OCI-LY7 (cell line): ENCODE measurements around the gene TANC2. TPM values are rescaled to one million over a fixed set of nuclear protein-coding genes. Genes with fewer than 3 reads are reported as not detected.
A peak's percentile ranks its signal among the peaks of the same experiment; 100 is the strongest.

Experiments used
- BruUV-seq: library from RNA; stranded (reverse); fragments of 400-500 nt; replicated peaks from 2 replicates; lab custom pipeline; 2021; lab: Mats Ljungman, UMichigan
- CTCF ChIA-PET: fragments of 300-600 bp; sonication (Branson Sonifier 250); formaldehyde crosslinking; loops from one replicate; lab custom pipeline; 2022; ENCODE audit warnings: antibody characterized with exemption; ENCODE audit not compliant: unreplicated experiment; lab: Charles Lee
- POLR2A ChIA-PET: fragments of 300-600 bp; sonication (Branson Sonifier 250); formaldehyde crosslinking; loops from one replicate; lab custom pipeline; 2022; ENCODE audit warnings: antibody characterized with exemption; lab: Charles Lee
- DNase-seq: peaks from one replicate; pipeline ENCODE4 v3.0.0-alpha.2; 2015; ENCODE audit warnings: low spot score
- H2AFZ ChIP-seq: fragments of 200-600 bp; sonication (generic), shearing (Covaris generic); 2 replicates; pipeline ENCODE4 v1.6.1; 2014; ENCODE audit warnings: mild to moderate bottlenecking, antibody characterized with exemption, low read length, moderate library complexity
- H3K27ac ChIP-seq: fragments of 200-600 bp; sonication (generic); 2 replicates; pipeline ENCODE4 v1.5.1; 2014; ENCODE audit warnings: mixed run types, low read depth, mild to moderate bottlenecking, moderate library complexity, low read length, inconsistent platforms; ENCODE audit not compliant: poor library complexity, severe bottlenecking
- H3K36me3 ChIP-seq: fragments of 200-600 bp; sonication (generic); 2 replicates; pipeline ENCODE4 v1.6.1; 2014; ENCODE audit warnings: mild to moderate bottlenecking, antibody characterized with exemption, low read length, moderate library complexity, mixed read lengths; ENCODE audit not compliant: insufficient read depth
- H3K4me1 ChIP-seq: fragments of 200-600 bp; sonication (generic); 2 replicates; pipeline ENCODE4 v1.5.1; 2014; ENCODE audit warnings: mild to moderate bottlenecking, low read length; ENCODE audit not compliant: insufficient read depth, poor library complexity, severe bottlenecking
- H3K4me2 ChIP-seq: fragments of 200-600 bp; sonication (generic); 2 replicates; pipeline ENCODE4 v1.6.1; 2014; ENCODE audit warnings: mild to moderate bottlenecking, low read length
- H3K4me3 ChIP-seq: fragments of 200-600 bp; sonication (generic); 2 replicates; pipeline ENCODE4 v1.5.1; 2014; ENCODE audit warnings: mild to moderate bottlenecking, low read depth, low read length; ENCODE audit not compliant: poor library complexity, severe bottlenecking
- H3K79me2 ChIP-seq: fragments of 200-600 bp; sonication (generic); 2 replicates; pipeline ENCODE4 v1.6.1; 2016; ENCODE audit warnings: low read depth, mild to moderate bottlenecking, low read length, moderate library complexity, mixed read lengths; ENCODE audit not compliant: insufficient read depth
- H3K9me2 ChIP-seq: fragments of 200-600 bp; sonication (generic); 2 replicates; pipeline ENCODE4 v1.6.1; 2016; ENCODE audit warnings: mild to moderate bottlenecking, low read length, mixed read lengths; ENCODE audit not compliant: insufficient read depth
- H3K9me3 ChIP-seq: fragments of 200-600 bp; sonication (generic); 2 replicates; pipeline ENCODE4 v1.6.1; 2014; ENCODE audit warnings: mild to moderate bottlenecking, mixed run types, low read length, mixed read lengths
- H4K20me1 ChIP-seq: fragments of 200-600 bp; sonication (generic); 2 replicates; pipeline ENCODE4 v1.6.1; 2014; ENCODE audit warnings: mild to moderate bottlenecking, antibody characterized with exemption, low read length, moderate library complexity, mixed read lengths; ENCODE audit not compliant: insufficient read depth
- EZH2phosphoT487 ChIP-seq: fragments of 200-600 bp; sonication (generic); IDR thresholded peaks from 2 replicates; pipeline ENCODE4 v1.6.1; 2018; ENCODE audit warnings: low read depth, borderline replicate concordance, mild to moderate bottlenecking, mixed run types, antibody characterized with exemption, low read length, moderate library complexity, mixed read lengths
- intact Hi-C: fragments of 100-400 bp; cut with micrococcal nuclease; formaldehyde crosslinking; loops from one replicate; pipeline ENCODE4 v1.10.0; 2022; ENCODE audit not compliant: unreplicated experiment
- total RNA-seq, 2 experiments: library from RNA; depleted of rRNA in 1 of 2; stranded (reverse); fragments of >200 nt in 1 of 2; shearing (Covaris generic) in 1 of 2; gene quantifications; 2 replicates each; pipeline ENCODE4 v1.2.3, GENCODE V29; 2014 to 2022
- TF ChIP-seq, protein P1 (sequence below): fragments of 200-600 bp; sonication (generic); conservative IDR thresholded peaks from 2 replicates; pipeline ENCODE4 v1.5.1; 2014; ENCODE audit warnings: mild to moderate bottlenecking, antibody characterized with exemption, low read length, moderate library complexity, mixed read lengths

The TANC2 gene
- total RNA-seq, 2 experiments from 2014 or later = 9.6 to 14.5 TPM

DNA sequence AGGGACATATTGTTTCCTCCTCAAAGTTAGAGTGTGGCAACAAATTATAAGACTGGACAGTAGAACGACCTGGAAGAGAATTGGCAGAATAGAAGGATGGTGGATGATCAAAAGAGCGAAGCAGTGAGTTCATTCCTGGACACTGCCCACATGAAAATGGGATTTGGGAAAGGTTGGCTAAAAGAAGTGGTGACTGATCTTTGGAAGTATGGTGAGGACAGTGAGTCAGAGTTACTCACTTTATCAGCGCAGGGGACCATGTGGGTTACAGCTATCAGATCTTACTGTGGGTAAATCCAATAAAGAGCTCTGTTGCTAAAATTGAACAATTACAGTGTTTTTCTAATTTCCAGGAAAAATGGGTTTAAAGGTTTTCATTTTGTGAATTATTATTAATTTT lies 2.7 kb upstream of the TANC2 start:
- H2AFZ ChIP-seq = no peak overlapping the region

DNA sequence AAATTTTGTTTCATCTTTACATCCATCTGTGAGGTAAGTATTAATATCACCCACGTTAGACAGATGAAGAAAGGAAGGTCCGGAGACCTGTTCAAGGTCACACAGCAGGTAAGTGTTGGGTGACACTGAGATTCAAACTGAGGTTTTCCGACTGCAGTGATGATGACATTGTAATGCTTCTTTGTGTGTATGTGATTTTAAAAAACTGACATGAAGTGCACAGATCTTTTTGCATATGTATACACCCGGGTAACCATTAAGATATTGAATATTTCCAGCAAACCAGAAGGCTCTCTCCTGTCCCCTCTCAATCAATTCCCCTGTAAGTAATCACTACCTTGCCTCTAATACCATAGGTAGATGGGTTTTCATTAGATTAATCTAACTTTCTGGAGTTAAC lies 1.5 kb upstream of the TANC2 start:
- H3K4me3 ChIP-seq = no peak overlapping the region
- ChIA-PET CTCF (no interaction called here), POLR2A (interaction anchor here (0.5 kb wide), 1 partner anchor 322 kb away, joined by 4 read pairs; no protein-coding TSS in a partner anchor)
- peaks cover 23% of the 10 kb centered on the region for H3K4me1 ChIP-seq
- H3K79me2 ChIP-seq = no peaks in the 10 kb centered on the region
- peaks cover 10% of the 10 kb centered on the region; the same call in 1 of the 2 replicates for H4K20me1 ChIP-seq
- no peaks in the 10 kb centered on the region for H3K36me3 ChIP-seq
- no peak overlapping the region for H3K27ac ChIP-seq
- H3K4me2 ChIP-seq = no peak overlapping the region
- intact Hi-C loops = no loop called here
- no peak for TF ChIP-seq EZH2phosphoT487
- TF ChIP-seq, protein P1, sequence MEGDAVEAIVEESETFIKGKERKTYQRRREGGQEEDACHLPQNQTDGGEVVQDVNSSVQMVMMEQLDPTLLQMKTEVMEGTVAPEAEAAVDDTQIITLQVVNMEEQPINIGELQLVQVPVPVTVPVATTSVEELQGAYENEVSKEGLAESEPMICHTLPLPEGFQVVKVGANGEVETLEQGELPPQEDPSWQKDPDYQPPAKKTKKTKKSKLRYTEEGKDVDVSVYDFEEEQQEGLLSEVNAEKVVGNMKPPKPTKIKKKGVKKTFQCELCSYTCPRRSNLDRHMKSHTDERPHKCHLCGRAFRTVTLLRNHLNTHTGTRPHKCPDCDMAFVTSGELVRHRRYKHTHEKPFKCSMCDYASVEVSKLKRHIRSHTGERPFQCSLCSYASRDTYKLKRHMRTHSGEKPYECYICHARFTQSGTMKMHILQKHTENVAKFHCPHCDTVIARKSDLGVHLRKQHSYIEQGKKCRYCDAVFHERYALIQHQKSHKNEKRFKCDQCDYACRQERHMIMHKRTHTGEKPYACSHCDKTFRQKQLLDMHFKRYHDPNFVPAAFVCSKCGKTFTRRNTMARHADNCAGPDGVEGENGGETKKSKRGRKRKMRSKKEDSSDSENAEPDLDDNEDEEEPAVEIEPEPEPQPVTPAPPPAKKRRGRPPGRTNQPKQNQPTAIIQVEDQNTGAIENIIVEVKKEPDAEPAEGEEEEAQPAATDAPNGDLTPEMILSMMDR = no peak
- no peak for DNase-seq
- H3K9me3 ChIP-seq = no peaks in the 10 kb centered on the region
- H3K9me2 ChIP-seq = no peaks in the 10 kb centered on the region
- no TSS peak for BruUV-seq
- H2AFZ ChIP-seq = no peak overlapping the region

More for the DNA sequence above, 2.7 kb upstream of the TANC2 start:
- no peaks in the 10 kb centered on the region for H3K9me2 ChIP-seq
- TF ChIP-seq, protein P1 = no peak
- no peak for TF ChIP-seq EZH2phosphoT487
- no peaks in the 10 kb centered on the region for H3K9me3 ChIP-seq
- peaks cover 18% of the 10 kb centered on the region for H3K4me1 ChIP-seq
- H3K4me3 ChIP-seq = no peak overlapping the region
- CTCF ChIA-PET = no interaction called here
- no peaks in the 10 kb centered on the region for H4K20me1 ChIP-seq
- intact Hi-C loops = no loop called here
- no peak for DNase-seq
- no peak overlapping the region for H3K27ac ChIP-seq
- POLR2A ChIA-PET = no interaction called here
- H3K36me3 ChIP-seq = no peaks in the 10 kb centered on the region
- no TSS peak for BruUV-seq
- H3K79me2 ChIP-seq = no peaks in the 10 kb centered on the region
- no peak overlapping the region for H3K4me2 ChIP-seq

DNA sequence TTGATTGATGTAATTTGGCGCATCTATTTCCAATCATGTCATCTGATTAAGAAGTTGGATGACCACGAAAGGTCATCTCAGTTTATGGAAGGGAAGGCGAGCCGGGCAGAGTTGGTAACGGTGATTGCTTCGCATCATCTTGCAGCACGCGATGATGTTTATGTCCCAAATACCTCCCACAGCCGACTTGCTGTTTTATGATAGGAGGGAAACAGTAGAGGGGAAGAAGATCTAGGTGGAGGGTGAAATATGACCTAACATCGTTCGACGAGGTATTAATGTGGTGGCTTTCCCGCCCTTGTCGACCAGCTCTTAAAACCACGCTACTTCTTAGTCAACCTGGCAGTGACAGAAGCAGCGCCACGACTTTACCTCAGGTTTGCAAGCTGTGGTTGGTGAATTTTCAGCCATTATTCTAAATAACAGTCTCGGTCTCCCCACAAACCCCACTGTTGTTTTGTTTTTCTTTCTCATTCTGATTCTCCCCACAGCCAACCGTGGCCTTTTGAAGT lies 805 bp upstream of the TANC2 start:
- peak overlapping the region; percentile 70 for H3K4me3 ChIP-seq
- BruUV-seq = no TSS peak
- H2AFZ ChIP-seq = peak overlapping the region; percentile 97
- ChIA-PET CTCF (no interaction called here), POLR2A (no interaction called here)
- H3K27ac ChIP-seq = no peak overlapping the region
- H3K36me3 ChIP-seq = no peaks in the 10 kb centered on the region
- peaks cover 11% of the 10 kb centered on the region; the same call in 1 of the 2 replicates for H4K20me1 ChIP-seq
- TF ChIP-seq, protein P1 = no peak
- no peak for TF ChIP-seq EZH2phosphoT487
- H3K9me3 ChIP-seq = no peaks in the 10 kb centered on the region
- peak overlapping the region; percentile 71 for H3K4me2 ChIP-seq
- H3K79me2 ChIP-seq = no peaks in the 10 kb centered on the region
- peaks cover 23% of the 10 kb centered on the region for H3K4me1 ChIP-seq
- no peaks in the 10 kb centered on the region for H3K9me2 ChIP-seq
- DNase-seq = no peak
- intact Hi-C loops = loop anchor here (5.0 kb wide), 2 partner anchors 243 to 543 kb away; partner anchors contain the start of gene METTL2A
